Measurements from ENCODE around the gene NXF1. TPM values are rescaled to one million over a fixed set of nuclear protein-coding genes. Genes with fewer than 3 reads are reported as not detected.

NXF1 gene
- total and polyA plus RNA-seq, 2 of the 13 experiments (the other 11 are each of a cell fraction or from before 2014, with no cell fraction given), result 30.4 to 30.9 TPM

DNA sequence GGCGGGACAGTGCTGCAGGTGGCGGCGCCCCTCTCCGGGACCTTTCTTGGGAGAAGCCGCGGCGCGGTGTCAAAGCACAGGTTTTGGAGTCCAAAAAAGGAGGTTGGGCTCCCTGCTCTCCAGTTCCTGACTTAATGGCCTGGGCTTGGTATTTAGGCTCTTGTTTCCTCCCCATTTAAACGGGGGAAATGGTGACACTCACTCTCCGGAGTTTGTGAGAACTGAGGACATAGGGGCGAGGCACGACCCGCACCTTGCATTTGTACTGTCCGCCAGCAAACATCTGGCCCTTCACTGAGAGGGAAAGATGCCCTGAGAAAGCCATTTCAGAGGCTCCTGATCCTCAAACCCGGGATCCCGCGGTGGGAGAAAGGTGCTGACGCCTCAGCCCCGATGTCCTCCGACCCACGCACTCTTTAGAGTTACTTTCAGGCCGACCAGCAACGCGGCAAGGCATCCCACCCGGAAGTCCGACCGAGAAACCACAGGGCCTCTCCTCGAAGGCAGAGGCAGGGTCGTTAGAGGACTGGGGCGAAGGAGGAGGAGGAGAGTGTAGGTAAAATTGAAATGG lies 37.0 kb upstream of the NXF1 start (continued):
- TF ChIP-seq, protein P1, sequence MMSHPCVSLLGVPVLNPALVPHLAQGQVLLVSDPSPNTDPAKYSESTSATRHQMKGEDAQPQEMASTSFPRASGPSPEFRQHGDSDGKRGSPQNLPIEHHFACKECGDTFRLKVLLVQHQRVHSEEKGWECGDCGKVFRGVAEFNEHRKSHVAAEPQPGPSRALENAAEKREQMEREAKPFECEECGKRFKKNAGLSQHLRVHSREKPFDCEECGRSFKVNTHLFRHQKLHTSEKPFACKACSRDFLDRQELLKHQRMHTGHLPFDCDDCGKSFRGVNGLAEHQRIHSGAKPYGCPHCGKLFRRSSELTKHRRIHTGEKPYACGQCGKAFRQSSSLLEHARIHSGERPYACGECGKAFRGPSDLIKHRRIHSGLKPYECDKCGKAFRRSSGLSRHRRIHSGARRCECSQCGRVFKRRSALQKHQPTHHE (CRISPR knock-in tag; IDR thresholded peaks at IDR 0.05; ENCODE audit: borderline replicate concordance), result no peak
- TF ChIP-seq RBM22 (optimal IDR thresholded peaks at IDR 0.05; ENCODE audit: low read length) (no peak), MLLT10 (CRISPR knock-in tag; IDR thresholded peaks at IDR 0.05) (no peak), CENPT (CRISPR knock-in tag; IDR thresholded peaks at IDR 0.05; ENCODE audit: low read depth) (no peak), SMARCC2 (IDR thresholded peaks at IDR 0.05) (no peak), ZNF251 (CRISPR knock-in tag; IDR thresholded peaks at IDR 0.05) (no peak), ZNF350 (CRISPR knock-in tag; IDR thresholded peaks at IDR 0.05; ENCODE audit: borderline replicate concordance, low read depth) (no peak; the same call in 1 of the 2 replicates), ZNF12 (CRISPR knock-in tag; IDR thresholded peaks at IDR 0.05) (no peak), SALL2 (CRISPR knock-in tag; IDR thresholded peaks at IDR 0.05) (no peak), ZNF615 (CRISPR knock-in tag; IDR thresholded peaks at IDR 0.05; ENCODE audit: borderline replicate concordance) (no peak), U2AF1 (optimal IDR thresholded peaks at IDR 0.05; ENCODE audit: low read depth, low read length) (no peak), NONO (IDR thresholded peaks at IDR 0.05) (no peak), NONO (CRISPR knock-in tag; conservative IDR thresholded peaks at IDR 0.05) (no peak), SP5 (CRISPR knock-in tag; IDR thresholded peaks at IDR 0.05; ENCODE audit: borderline replicate concordance, low read depth) (no peak), TOPORS (CRISPR knock-in tag; IDR thresholded peaks at IDR 0.05) (no peak), ZNF556 (CRISPR knock-in tag; IDR thresholded peaks at IDR 0.05; ENCODE audit: borderline replicate concordance) (peak; percentile 34; the same call in 1 of the 2 replicates), NR2F2 (IDR thresholded peaks at IDR 0.05; ENCODE audit: borderline replicate concordance, low read depth) (no peak), ZNF619 (CRISPR knock-in tag; IDR thresholded peaks at IDR 0.05) (no peak), ETV6 (CRISPR knock-in tag; conservative IDR thresholded peaks at IDR 0.05) (no peak), GATAD1 (CRISPR knock-in tag; IDR thresholded peaks at IDR 0.05) (no peak), ZNF563 (CRISPR knock-in tag; IDR thresholded peaks at IDR 0.05) (no peak), SPEN (CRISPR knock-in tag; IDR thresholded peaks at IDR 0.05; ENCODE audit: low read depth) (no peak), ZNF333 (CRISPR knock-in tag; IDR thresholded peaks at IDR 0.05; ENCODE audit: borderline replicate concordance) (no peak; the same call in 1 of the 2 replicates), ZNF550 (CRISPR knock-in tag; IDR thresholded peaks at IDR 0.05; ENCODE audit: borderline replicate concordance) (no peak)
- TF ChIP-seq, protein P2, sequence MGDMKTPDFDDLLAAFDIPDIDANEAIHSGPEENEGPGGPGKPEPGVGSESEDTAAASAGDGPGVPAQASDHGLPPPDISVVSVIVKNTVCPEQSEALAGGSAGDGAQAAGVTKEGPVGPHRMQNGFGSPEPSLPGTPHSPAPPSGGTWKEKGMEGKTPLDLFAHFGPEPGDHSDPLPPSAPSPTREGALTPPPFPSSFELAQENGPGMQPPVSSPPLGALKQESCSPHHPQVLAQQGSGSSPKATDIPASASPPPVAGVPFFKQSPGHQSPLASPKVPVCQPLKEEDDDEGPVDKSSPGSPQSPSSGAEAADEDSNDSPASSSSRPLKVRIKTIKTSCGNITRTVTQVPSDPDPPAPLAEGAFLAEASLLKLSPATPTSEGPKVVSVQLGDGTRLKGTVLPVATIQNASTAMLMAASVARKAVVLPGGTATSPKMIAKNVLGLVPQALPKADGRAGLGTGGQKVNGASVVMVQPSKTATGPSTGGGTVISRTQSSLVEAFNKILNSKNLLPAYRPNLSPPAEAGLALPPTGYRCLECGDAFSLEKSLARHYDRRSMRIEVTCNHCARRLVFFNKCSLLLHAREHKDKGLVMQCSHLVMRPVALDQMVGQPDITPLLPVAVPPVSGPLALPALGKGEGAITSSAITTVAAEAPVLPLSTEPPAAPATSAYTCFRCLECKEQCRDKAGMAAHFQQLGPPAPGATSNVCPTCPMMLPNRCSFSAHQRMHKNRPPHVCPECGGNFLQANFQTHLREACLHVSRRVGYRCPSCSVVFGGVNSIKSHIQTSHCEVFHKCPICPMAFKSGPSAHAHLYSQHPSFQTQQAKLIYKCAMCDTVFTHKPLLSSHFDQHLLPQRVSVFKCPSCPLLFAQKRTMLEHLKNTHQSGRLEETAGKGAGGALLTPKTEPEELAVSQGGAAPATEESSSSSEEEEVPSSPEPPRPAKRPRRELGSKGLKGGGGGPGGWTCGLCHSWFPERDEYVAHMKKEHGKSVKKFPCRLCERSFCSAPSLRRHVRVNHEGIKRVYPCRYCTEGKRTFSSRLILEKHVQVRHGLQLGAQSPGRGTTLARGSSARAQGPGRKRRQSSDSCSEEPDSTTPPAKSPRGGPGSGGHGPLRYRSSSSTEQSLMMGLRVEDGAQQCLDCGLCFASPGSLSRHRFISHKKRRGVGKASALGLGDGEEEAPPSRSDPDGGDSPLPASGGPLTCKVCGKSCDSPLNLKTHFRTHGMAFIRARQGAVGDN (CRISPR knock-in tag; IDR thresholded peaks at IDR 0.05), result peak; percentile 92
- TF ChIP-seq, protein P3, sequence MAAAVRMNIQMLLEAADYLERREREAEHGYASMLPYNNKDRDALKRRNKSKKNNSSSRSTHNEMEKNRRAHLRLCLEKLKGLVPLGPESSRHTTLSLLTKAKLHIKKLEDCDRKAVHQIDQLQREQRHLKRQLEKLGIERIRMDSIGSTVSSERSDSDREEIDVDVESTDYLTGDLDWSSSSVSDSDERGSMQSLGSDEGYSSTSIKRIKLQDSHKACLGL (CRISPR knock-in tag; IDR thresholded peaks at IDR 0.05), result no peak
- TF ChIP-seq, protein P4, sequence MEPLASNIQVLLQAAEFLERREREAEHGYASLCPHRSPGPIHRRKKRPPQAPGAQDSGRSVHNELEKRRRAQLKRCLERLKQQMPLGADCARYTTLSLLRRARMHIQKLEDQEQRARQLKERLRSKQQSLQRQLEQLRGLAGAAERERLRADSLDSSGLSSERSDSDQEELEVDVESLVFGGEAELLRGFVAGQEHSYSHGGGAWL (CRISPR knock-in tag; IDR thresholded peaks at IDR 0.05), result no peak
